Gastroesophageal sphincter (tissue), 4 donors: Measurements from ENCODE around the gene MESD. TPM values are rescaled to one million over a fixed set of nuclear protein-coding genes. Genes with fewer than 3 reads are reported as not detected.
A peak's percentile ranks its signal among the peaks of the same experiment; 100 is the strongest.

Experiments used
- ATAC-seq: fragments of 150-250 bp; one replicate; pipeline ENCODE4 v1.9.1; 2016; ENCODE audit warnings: mild to moderate bottlenecking, moderate library complexity
- H3K27ac ChIP-seq, 4 donors: fragments of 200-600 bp; sonication (generic) in 3 of 4; 1 replicate in 3 of 4; 2 replicates in 1 of 4; pipeline ENCODE4 v1.5.1; 2016 to 2019
- H3K27me3 ChIP-seq: fragments of 200-600 bp; sonication (generic); one replicate; pipeline ENCODE4 v1.5.1; 2019
- H3K36me3 ChIP-seq, 2 donors: fragments of 200-600 bp; sonication (generic); one replicate each; pipeline ENCODE4 v1.5.1; 2019; ENCODE audit warnings: control low read depth in 1 of 2
- H3K4me1 ChIP-seq, 3 donors: fragments of 200-600 bp; sonication (generic); 1 replicate in 2 of 3; 2 replicates in 1 of 3; pipeline ENCODE4 v1.5.1; 2016 to 2019; ENCODE audit warnings: control low read depth in 2 of 3
- H3K4me3 ChIP-seq, 2 donors: fragments of 200-600 bp; sonication (generic); one replicate each; pipeline ENCODE4 v1.5.1; 2019; ENCODE audit warnings: mild to moderate bottlenecking in 1 of 2, moderate library complexity in 1 of 2
- H3K9me3 ChIP-seq, 3 donors: fragments of 200-600 bp; sonication (generic); one replicate each; pipeline ENCODE4 v1.5.1; 2017 to 2019; ENCODE audit warnings: control low read depth in 2 of 3
- CTCF ChIP-seq, 4 experiments: fragments of 200-600 bp in 2 of 4; fragments of 450-650 bp in 2 of 4; sonication (generic) in 1 of 4; IDR thresholded peaks; one replicate each; pipeline ENCODE4 v1.5.1; 2017 to 2019; ENCODE audit warnings: antibody characterized with exemption in 4 of 4, mild to moderate bottlenecking in 2 of 4, moderate library complexity in 2 of 4
- EP300 ChIP-seq: sonication (generic); formaldehyde crosslinking; IDR thresholded peaks from one replicate; pipeline ENCODE4 v1.6.1; 2017; ENCODE audit warnings: antibody characterized with exemption, mild to moderate bottlenecking
- POLR2A ChIP-seq, 2 donors: fragments of 450-650 bp; IDR thresholded peaks; one replicate each; pipeline ENCODE4 v1.6.1; 2017; ENCODE audit warnings: antibody characterized with exemption in 2 of 2, mild to moderate bottlenecking in 2 of 2, moderate library complexity in 1 of 2
- POLR2AphosphoS5 ChIP-seq: sonication (generic); formaldehyde crosslinking; IDR thresholded peaks from one replicate; pipeline ENCODE4 v1.6.1; 2017; ENCODE audit warnings: antibody characterized with exemption
- WGBS, 2 donors: methylation state at CpG; one replicate each; pipeline ENCODE4 v1.1.5; 2018; ENCODE audit warnings: low coverage in 1 of 2; 5-methylcytosine and 5-hydroxymethylcytosine counted together
- total RNA-seq, 4 donors: library from RNA; depleted of rRNA; stranded (reverse); fragments of >200 nt; gene quantifications; one replicate each; pipeline ENCODE4 v1.1.0, GENCODE V29; 2016

The MESD gene
- total RNA-seq, 4 donors from 2014 or later = 16.2 to 26.9 (median 20.1) TPM

DNA sequence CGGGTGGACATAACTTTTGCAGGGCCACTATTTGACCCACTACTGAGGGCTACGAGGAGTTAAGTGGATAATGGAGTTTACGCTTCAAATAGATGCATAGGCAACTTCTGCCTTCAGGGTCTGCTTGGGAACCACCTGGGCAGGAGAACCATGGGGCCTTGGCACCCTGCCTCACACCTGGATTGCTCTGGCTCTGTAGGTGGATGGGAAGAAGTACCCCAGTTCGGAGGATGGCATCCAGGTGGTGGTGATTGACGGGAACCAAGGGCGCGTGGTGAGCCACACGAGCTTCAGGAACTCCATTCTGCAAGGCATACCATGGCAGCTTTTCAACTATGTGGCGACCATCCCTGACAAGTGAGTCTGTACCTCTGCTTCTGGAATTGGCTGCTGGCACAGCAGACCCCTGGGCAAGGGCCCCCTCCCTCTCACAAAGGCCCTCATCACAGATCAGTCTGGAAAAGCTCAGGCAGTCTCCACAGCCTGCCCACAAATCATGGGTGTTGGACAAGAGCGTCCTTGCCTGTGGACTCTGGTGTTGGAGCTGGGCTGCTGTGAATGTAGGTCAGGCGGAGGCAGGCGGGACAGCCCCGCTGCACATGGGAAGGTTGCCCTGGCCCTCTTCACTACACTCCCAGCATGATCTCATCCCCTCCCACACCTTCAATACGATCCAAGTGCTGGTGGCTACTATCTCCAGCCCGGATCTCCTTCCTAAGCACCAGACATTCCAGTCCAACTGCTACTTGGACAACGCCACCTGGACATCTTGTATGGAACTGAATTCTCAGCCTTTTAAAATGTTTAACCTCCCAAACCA is 46.7 kb downstream of the MESD start:
- Histone ChIP-seq H3K27me3 (no peaks in the 10 kb centered on the region), H3K4me3 (no peak overlapping the region), H3K4me1 (peaks cover 0 to 24% (median 0%) of the 10 kb centered on the region in 3 donors), H3K27ac (no peak overlapping the region), H3K36me3 (peaks cover 0 to 76% of the 10 kb centered on the region in 2 donors), H3K9me3 (no peaks in the 10 kb centered on the region)
- WGBS, 2 donors = 62 to 67% methylated on average over 7 to 12 of the region's 16 CpGs
- peak; percentile 57 for ATAC-seq
- TF ChIP-seq EP300 = no peak
- no peak for TF ChIP-seq POLR2AphosphoS5
- no peak for TF ChIP-seq CTCF (IDR thresholded peaks at IDR 0.05)
- TF ChIP-seq POLR2A (IDR thresholded peaks at IDR 0.05) = no peak

DNA sequence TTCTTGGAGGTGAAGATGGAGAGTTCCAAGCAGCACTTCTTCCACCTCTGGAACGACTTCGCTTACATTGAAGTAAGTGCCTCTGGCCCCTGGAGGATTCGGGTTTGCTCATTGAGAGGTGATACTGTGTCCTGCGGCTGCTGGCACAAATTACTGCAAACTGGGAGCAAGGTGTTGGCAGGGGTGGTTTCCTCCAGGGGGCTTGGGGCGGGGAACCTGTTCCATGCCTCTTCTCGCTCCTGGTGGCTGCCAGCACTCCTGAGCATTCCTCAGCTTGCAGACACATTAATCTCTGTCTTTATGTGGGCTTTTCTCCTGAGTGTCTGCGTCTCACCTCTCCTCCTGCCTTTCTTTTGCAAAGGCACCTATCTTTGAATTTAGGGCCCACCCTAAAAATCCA is 47.4 kb downstream of the MESD start:
- no peak overlapping the region for H3K27ac ChIP-seq
- 97% methylated on average over 3 of the region's 7 CpGs; no CpG with 5 or more reads in 1 of the 2 donors for WGBS, 2 donors

DNA sequence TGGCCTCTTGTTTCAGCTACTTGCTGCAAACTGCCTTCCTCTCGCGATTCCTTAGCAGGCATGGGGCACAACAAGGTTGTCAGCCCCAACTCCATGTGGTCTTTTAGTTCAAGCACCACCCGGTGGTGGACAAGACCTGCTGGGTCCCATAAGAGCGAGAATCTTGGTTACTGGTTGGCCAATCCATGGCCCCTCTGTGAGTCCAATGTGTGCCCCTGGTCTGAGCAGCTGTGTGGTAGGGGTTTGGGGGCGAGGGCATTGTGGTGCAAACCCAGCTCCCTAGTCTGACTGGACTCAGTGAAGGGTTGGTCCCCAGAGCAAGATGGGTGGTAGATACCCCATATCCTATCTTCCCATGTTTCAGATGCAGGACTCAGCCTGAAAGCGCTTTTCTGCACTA is 48.8 kb downstream of the MESD start:
- Histone ChIP-seq H3K4me1 (peaks cover 0 to 27% (median 0%) of the 10 kb centered on the region in 3 donors), H3K36me3 (peaks cover 0 to 70% of the 10 kb centered on the region in 2 donors), H3K27ac (no peak overlapping the region), H3K9me3 (no peaks in the 10 kb centered on the region), H3K27me3 (no peaks in the 10 kb centered on the region), H3K4me3 (no peak overlapping the region)
- 94 to 100% methylated on average over 2 to 4 of the region's 6 CpGs for WGBS, 2 donors
- ATAC-seq = no peak
- TF ChIP-seq EP300 = no peak
- TF ChIP-seq CTCF (IDR thresholded peaks at IDR 0.05) = no peak
- TF ChIP-seq POLR2AphosphoS5 = no peak
- no peak for TF ChIP-seq POLR2A (IDR thresholded peaks at IDR 0.05)

More for the DNA sequence above, 47.4 kb downstream of the MESD start:
- H3K4me3 ChIP-seq = no peak overlapping the region
- peaks cover 0 to 76% of the 10 kb centered on the region in 2 donors for H3K36me3 ChIP-seq
- peaks cover 0 to 24% (median 0%) of the 10 kb centered on the region in 3 donors for H3K4me1 ChIP-seq
- H3K27me3 ChIP-seq = no peaks in the 10 kb centered on the region
- TF ChIP-seq POLR2A (IDR thresholded peaks at IDR 0.05) (no peak), POLR2AphosphoS5 (no peak), CTCF (IDR thresholded peaks at IDR 0.05) (no peak)
- ATAC-seq = no peak
- H3K9me3 ChIP-seq = no peaks in the 10 kb centered on the region

- no peak for ATAC-seq
- no peak overlapping the region for H3K27ac ChIP-seq
- peaks cover 0 to 29% (median 0%) of the 10 kb centered on the region in 3 donors for H3K4me1 ChIP-seq
- WGBS, 2 donors = 100% methylated on average over 1 of the region's 4 CpGs; no CpG with 5 or more reads in 1 of the 2 donors
- TF ChIP-seq POLR2AphosphoS5 = no peak
- TF ChIP-seq CTCF (IDR thresholded peaks at IDR 0.05) = no peak
- no peak for TF ChIP-seq EP300
- no peaks in the 10 kb centered on the region for H3K9me3 ChIP-seq
- peaks cover 0 to 64% of the 10 kb centered on the region in 2 donors for H3K36me3 ChIP-seq
- no peak overlapping the region for H3K4me3 ChIP-seq
- H3K27me3 ChIP-seq = no peaks in the 10 kb centered on the region
Observed at GRCh38 chr15:80940331-80940730, 49.3 kb downstream of the MESD start.

DNA sequence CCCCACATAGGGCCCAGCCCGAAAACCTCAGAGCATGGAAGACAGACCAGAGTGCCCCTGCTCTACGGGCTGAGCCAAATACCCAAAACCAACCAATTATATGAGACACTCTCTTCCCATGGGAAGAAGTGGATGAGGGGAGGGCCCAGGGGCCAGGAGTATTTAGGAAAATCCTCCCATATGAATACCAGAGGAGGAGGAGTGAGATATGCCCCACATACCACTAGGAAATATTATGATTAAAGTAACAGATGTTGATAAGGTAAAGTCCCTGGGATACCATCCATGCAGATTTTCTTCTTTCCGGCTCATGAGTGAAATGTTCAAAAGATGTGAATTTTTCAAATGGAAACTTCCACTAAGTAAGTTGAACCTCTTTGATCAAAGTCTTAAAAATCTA is 50.4 kb downstream of the MESD start:
- no peak overlapping the region for H3K27ac ChIP-seq
- peaks cover 0 to 29% (median 0%) of the 10 kb centered on the region in 3 donors for H3K4me1 ChIP-seq
- 94 to 100% methylated on average over 2 to 3 of the region's 3 CpGs for WGBS, 2 donors
- ATAC-seq = no peak
- no peaks in the 10 kb centered on the region for H3K27me3 ChIP-seq
- peaks cover 0 to 53% of the 10 kb centered on the region in 2 donors for H3K36me3 ChIP-seq
- H3K4me3 ChIP-seq = no peak overlapping the region
- no peak for TF ChIP-seq POLR2AphosphoS5
- no peak for TF ChIP-seq CTCF (IDR thresholded peaks at IDR 0.05)
- TF ChIP-seq EP300 = no peak
- no peak for TF ChIP-seq POLR2A (IDR thresholded peaks at IDR 0.05)
- H3K9me3 ChIP-seq = no peaks in the 10 kb centered on the region
